HG02943 (cell line): Measurements from ENCODE around the gene PLLP.

Experiments used
- ATAC-seq: cut with Tn5 transposase; IDR thresholded peaks from one replicate; pipeline ENCODE4 v1.9.1; 2021; ENCODE audit warnings: mild to moderate bottlenecking, low read depth, moderate library complexity; ENCODE audit not compliant: unreplicated experiment

Gene PLLP

DNA sequence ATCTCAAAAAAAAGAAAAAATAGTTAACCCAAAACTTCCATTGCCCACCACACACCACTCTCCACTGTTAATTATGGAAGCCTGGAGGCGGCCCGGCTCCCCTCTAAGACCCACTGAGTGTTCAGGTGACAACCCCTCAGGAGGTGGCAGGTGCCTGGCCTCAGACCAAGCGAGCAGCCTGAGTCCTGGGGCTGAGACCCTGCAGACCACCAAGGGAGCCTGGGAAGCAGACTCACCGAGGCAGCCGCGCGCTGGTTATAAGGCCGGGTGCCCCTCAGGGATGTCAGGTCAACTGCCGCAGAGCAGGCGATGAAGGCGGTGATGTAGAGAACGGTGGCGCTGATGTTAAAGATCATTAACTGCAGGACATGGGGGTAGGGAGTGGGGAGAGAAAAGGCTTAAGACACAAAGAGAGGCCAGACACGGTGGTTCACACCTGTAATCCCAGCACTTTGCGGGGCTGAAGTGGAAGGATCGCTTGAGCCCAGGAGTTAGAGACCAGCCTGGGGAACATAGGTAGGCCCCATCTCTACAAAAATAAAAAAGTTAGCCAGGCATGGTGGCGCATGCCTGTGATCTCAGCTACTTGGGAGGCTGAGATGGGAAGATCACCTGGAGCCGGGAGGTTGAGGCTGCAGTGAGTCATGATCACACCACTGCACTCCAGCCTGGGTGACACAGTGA is 26.1 kb downstream of the PLLP start:
- ATAC-seq: no peak

DNA sequence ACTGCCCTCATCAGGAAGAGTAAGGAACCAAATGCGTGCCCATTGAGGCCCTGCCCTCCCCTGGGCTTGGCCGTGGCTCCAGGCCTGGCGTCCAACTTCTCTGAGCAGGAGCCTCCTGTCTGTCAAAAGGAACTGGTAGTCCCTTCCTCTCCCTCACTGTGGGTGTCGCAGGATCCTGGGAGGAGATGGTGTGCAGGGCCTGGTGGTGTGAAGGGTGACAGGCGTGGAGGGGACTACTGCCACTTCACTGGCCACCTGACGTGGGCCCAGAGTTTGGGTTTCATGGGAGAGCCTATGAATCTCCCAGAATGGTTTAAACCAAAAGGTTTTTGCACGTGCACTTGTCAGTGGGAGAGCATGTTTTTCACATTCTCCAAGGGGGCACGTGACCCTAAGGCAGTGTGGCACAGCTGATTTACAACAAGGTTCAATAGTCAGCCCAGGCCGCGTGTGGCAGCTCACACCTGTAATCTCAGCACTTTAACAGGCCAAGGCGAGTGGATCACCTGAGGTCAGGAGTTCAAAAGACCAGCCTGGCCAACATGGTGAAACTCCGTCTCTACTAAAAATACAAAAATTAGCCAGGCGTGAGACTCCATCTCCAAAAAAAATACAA is 26.9 kb downstream of the PLLP start:
- ATAC-seq: no peak

DNA sequence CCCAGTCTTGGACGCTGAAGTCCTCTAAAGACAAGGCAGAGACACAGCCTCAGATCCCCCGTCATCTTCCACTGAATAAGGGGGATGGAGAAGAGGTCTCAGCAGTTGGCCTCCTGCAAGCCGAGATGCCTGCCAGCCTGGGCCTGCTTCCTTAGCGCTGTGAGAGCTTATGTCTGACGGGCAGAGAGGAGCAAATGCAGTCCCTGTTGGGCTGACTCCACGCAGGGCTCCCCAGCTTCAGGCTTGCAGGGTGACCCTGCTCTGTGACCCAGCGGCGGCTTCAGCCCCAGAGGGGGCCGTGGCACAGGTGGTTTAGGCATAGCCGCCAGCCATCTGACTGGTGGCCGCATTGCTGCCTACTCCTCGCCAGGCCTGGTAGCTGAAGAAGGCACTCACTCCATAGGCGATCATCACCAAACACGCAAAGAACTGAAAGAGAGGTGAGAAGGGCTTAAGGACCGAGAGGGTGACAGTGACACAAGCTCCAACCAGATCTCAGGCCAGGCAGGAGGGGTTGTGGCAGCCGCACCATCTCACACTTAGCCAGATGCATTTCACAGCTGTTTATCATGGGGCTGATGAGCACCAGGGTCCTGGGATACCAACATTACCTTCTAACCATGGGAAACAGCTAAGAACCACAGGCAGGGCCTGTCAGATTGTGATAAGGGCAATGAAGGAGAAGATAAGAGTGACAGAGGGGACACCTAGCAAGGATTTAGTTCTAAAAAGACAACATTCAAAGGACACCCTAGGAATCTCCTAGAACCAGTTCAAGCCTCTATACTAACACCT is 27.7 kb downstream of the PLLP start:
- ATAC-seq: no peak

DNA sequence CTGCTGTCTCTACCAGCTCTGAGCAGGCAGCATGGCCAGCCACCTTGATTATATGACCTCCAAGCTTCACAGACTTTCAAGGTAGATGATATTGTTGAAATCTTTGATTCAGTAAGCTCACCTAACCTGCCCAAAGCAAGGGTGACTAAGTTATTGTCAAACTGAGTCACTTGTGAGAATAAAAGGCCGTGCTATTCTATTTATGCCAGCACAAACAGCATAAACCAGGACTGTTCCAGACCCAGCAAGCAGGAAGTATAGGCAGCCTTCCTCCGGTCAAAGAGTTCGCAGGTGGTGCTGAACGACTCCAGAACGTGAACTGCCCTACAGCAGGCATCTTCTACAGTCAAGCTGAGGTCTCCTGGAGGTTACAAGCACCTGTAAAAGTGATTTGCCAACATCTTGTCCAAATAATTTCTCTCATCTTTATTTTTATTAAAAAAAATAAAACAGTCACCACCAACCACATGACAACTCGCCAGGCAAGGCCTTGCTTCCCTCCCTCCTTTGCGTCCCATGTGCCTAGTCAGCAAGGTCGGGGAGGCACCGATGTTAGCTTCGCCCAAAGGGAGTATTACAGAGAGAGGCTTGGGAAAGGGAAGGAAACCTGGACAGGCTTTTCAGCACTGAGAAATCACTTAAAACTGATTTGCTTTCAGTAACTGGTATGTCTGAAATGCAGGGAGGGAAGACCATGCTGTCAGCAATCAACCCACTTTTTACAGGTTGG is 28.6 kb downstream of the PLLP start:
- ATAC-seq: no peak

DNA sequence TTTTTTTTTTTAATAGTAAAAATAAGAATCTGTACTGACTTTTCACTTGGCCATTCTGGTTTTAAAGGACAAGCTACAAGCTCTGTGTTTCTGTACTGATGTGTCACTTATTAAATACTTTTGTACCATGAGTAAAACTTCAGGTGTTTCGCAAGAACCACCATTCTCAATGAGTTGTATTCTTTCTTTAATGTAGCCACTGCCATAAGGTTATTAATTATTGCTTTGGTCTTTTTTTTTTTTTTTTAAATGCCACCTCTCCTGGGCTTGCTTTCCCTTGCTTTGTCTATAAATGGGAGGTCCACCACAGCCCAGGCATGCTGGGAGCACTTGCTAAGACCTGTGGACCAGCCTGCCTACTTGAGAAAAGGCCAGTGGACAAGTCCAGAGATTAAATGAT is 31.0 kb downstream of the PLLP start:
- no peak for ATAC-seq

DNA sequence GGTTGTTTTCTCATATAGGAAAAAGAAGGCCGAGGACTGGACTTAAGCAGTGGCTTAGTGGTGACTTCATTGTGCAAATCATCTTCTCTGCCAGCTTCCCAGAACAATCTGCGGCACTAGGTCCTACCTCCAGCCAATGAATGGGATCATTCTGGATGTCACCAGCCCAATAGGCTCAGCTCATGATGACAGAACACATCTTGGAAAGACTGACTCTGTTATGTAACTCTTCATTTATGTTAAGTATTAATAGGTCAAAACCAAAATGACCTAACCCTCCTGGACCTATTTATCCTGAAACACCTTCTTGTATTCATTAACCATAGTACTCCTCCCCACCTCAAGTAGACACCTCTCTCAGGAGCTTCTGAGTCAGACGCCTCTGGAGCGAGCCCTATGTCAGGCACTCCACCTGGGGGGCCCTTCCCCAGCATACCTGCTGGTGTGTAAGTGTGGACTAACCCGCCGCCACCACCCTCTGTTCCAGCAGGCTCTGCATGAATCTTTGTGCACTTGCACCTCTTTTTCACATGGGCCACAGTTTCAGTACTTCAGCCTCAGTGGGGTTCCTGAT is 32.2 kb downstream of the PLLP start:
- no peak for ATAC-seq

DNA sequence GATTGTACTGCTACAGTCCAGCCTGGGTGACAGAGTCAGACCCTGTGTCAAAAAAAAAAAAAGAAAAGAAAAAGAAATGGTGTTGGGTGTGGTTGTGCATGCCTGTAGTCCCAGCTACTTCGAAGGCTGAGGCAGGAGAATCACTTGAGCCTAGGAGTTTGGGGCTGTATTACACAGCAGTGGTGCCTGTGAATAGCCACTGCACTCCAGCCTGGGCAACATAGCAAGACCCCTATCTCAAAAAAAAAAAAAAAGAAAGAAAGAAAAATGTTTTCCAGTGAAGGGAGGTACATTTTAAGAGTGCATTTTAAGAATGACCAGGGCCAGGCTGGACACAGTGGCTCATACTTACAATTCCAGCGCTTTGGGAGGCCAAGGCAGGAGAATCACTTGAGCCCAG is 33.1 kb downstream of the PLLP start:
- ATAC-seq: no peak

DNA sequence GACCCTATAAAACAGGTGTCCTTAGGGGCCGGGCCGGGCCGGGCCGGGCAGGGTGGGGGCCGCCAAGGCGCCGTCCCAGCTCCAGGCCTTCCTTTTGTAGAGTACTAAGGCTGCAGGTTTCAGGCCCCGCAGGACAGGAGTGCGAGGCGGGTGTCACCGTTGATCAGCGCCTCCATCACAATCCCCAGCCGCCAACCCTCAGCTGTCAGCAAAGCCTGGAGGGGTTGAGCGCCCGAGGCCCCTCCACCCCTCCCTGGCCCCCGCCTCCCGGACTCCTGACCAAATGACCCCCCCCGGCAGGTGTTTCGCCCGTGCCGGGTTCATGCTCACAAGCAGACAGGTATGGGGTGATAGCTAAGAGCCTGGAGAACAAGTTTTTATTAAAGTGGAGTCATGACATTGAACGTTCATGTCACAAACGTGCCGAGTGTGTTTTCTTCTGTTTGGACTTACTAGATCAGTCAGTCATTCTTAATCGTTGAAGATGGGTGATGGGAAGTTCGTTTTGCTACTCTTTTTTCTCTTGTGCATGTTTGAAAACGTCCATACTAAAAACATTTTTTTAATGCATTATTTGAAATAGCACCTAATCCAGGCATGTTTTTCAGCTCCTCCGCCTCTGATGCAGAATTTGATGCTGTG is 38.9 kb downstream of the PLLP start:
- no peak for ATAC-seq

DNA sequence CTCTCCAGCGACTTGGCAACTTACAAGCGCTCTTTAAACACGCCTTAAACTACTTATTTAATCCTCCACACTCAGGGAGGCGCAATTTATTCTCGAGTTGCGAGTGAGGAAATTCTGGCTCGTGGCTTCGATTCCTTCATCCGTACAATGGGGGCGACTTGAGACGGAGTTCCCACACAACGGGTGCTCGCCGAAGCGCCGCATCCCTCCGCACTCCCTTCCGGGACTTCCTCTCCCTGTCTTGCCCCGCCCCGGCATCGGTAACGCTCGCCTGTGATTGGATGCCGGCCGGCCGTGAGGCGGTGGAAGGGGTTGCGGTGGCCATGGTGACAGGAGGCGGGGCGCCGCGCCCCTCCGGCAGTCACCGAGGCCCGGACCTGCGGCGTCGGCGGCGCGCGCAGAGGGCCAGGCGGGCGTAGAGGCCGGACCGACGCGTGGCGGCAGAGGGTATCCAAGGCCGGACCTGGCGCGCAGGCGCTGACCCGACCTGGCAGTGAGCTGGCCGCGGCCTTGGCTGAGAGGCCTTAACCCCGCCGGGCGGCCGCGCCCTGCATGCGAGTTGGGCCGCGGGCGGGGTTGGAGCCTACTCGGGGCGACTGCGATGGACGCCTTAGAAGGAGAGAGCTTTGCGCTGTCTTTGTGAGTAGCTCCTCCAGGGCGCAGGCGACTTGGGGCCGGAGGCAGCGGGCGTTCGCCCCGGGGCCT is 39.6 kb downstream of the PLLP start, which contains the start of gene ARL2BP:
Gene ARL2BP, plus strand, starts transcription at position 493 of the 705 bp plus-strand sequence. Its CDS starts 109 bp downstream, at position 602.
- peak; percentile 90 for ATAC-seq

DNA sequence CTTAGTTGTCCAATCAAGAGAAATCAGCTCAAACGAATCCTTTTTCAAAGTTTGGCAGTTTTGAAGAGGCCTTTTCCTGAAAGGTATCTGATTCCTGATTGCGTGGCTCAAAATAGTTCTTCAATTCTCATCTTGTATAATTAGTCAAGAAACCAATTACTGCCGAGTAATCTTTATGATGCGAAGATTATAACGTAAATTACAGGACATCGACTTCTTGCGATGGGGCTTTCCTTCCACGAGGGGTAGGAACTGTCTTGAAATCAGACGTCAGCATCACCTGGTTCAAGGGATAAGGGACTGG is 40.1 kb downstream of the PLLP start:
- peak; percentile 28 for ATAC-seq

DNA sequence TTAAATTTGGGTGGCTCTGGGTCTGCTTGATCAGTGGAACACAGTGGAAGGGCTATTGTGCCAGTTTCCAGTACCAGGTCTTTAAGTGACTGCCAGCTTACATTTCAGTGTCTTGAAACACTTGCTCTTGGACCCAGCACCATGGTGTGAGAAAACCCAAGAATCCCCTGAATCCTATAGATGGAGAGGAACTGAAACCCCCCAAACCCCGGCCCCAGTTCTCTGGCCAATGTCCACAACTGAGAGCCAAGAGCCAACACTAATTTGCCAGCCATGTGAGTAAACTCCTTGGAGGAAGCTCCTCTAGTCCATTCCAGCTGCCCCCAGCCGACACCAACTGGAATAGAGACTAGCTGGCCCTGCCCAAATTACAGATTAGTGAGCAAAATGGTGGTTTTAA is 41.8 kb downstream of the PLLP start:
- ATAC-seq: no peak

DNA sequence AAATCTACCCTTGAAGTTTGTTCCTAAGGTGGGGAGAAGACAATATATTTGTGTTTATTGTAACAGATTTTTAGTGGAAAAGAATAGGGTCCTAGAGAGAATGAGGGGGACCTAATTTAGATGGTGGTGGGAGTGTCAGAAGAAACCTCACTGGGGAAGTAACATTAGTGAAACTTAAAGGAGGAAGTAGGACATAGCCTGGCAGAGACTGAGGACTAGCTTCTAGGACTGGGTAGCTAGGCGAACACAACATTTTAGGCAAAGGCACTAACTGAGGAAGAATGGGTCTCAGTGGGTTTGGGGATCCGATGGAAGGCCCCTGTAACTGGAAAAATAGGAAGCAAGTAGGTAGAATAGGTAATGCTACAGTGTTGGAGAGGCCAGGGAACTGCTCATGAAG is 43.6 kb downstream of the PLLP start:
- no peak for ATAC-seq

DNA sequence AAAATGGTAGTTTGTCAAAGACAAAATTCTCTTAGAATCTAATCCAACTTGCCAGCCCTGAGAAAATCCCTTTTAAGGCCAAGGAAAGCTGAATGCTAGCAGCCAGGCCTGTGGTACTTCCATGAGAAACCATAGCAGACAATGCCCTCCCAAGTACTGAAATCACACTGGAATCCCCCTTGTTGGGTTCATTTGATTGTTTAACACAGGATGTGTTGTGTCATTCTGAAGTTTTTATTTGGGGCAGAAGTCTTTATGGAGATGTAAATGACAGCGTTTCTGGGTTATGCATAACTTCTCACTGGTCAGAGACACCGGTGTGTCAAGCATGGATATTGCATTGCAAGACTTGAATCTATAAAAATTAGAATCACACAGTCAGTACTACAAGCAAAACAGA is 45.4 kb downstream of the PLLP start:
- ATAC-seq: no peak

DNA sequence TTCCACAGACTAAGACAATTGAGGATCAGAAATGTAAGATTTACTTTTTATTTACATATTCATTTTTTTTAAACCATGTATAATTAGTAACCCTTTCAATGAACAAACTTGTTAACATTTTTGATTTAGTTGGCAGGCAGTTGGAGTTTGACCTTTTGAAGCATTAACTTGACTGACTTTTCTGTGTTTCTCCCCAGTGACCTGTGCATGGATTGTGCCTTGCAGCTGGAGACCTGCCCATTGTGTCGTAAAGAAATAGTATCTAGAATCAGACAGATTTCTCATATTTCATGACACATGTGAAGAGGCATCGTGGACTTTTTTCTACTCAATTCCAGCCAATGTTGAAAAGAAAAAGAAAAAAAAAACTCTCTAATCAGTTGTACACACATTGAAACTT is 45.8 kb downstream of the PLLP start:
- no peak for ATAC-seq

DNA sequence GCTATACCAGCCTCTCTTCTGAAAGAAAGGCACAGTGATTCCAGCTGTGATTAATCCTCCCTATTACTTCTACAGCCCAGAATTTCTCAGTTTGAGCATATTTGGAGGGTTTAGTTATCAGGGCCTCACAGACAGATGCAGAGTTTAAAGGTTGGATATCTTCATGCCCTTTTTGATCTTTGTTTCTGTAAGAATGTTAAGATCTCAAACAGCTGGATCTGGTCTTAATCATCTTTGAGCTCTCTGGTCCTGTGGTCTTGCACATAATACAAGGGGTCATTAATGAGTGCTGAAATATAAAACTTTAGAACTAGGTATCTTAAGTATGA is 48.5 kb downstream of the PLLP start:
- no peak for ATAC-seq

DNA sequence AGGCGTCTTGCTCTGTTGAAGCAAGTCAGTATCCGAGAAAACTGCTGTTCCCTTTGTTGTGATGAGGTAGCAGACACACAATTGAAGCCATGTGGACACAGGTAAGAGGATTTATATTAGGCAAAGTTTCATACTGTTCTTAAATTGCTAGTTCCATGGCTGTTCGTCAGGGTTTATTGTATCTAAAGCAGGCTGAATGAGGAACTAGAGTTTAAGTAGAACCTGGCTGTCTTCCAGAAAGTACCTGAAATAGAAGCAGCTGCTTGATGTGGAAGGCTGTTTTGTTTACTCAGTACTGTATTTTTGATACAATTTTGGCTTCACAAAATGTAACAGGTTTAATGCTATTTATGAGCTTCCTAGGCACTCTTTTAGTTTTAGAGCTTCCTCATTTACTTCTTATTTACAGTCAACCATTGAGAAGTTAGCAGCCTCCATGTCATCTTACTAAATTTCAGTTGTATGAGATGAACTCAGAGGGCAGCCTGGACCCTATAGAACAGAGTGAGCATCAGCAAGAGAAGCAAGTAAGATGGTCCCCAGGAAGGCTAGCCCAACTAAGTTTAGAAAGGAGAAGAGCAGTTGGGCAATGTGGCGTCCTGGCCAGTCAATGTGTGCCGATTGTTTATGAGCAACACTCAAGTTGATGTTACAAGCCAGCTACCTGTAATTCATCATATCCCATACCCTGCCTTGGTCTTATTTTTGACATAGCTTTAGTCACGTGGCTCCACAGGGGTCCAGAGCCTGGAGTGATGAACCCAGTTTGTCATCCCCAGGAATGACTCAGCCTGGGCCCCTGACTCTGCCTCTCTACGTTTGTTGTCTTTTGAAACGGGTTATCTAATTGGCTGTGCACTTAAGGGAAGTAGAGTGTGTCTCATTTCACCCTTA is 49.1 kb downstream of the PLLP start:
- ATAC-seq: no peak

DNA sequence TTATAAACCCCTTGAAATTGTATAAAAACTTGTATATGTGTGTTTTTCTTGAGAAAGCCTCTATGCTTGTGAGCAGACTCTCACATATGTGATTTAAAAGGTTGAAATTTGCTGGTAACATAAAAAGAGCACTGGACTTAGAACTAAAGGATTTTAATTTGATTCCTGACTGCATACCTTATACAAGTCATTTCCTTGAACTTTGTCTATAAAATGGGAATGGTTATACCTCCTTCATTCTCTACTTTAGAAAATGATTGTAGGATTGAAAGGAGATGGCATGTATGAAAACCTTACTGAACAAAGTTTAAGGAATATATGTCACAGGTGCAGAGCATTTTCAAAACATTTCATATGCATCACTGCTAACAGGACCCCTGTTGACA is 49.8 kb downstream of the PLLP start:
- ATAC-seq: no peak

DNA sequence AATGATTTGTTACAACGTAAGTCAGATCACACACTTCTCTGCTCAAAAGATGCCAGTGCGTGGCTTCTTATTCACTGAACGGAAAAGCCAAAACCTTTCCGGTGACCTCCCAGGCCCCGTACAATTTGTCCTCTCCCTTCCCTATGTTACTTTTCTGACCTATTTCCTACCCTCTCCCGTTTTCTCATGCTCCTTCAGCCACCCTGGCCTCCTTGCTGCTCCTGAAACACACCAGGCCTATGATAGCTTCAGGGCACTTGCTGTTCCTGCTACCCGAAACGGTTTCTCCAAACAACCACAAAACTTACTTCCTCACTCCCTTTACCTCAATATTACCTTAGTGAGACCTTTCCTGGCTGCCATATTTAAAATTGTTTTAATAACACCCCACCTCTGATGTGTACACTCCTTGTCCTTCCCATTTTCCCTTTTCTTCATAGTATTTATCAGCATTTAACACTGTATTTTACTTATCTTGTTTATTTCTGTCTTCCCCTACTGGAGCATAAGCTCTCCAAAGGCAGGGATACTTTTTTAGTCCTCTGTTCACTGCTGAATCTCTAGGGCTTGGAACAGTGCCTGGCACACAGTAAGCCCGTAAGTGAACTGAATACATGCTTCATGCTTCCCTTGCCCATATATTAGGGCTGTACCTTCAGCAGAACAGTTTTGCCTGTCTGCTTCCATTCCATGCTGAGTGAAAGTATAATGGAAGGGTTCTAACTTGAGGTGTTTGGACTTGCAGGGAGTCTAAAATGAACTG is 50.3 kb downstream of the PLLP start:
- no peak for ATAC-seq
